Thoracic aorta (tissue), 2 donors: ENCODE data around the gene ARF6. TPM values are rescaled to one million over a fixed set of nuclear protein-coding genes. Genes with fewer than 3 reads are reported as not detected.
A peak's percentile ranks its signal among the peaks of the same experiment; 100 is the strongest.

ENCODE experiments used
- ATAC-seq: fragments of 150-250 bp; one replicate; pipeline ENCODE4 v1.8.0; 2017; ENCODE audit warnings: low read depth; ENCODE audit not compliant: insufficient number of reproducible peaks, low FRiP score
- DNase-seq: peaks from one replicate; pipeline ENCODE4 v3.0.0-alpha.2; 2020; ENCODE audit warnings: low spot score
- H3K27ac ChIP-seq, 2 donors: fragments of 200-600 bp; sonication (generic); 1 replicate in 1 of 2; 2 replicates in 1 of 2; pipeline ENCODE4 v1.5.1; 2016; ENCODE audit warnings: mild to moderate bottlenecking in 2 of 2, moderate library complexity in 2 of 2
- H3K27me3 ChIP-seq: fragments of 200-600 bp; sonication (generic); replicated peaks from 2 replicates; pipeline ENCODE4 v1.6.0; 2016; ENCODE audit warnings: mild to moderate bottlenecking; ENCODE audit not compliant: insufficient read depth
- H3K36me3 ChIP-seq: fragments of 200-600 bp; sonication (generic); one replicate; pipeline ENCODE4 v1.5.1; 2016
- H3K4me1 ChIP-seq, 2 donors: fragments of 200-600 bp; sonication (generic); 1 replicate in 1 of 2; 2 replicates in 1 of 2; pipeline versions ENCODE4 v1.5.1 to v1.6.0; 2016; ENCODE audit warnings: low read depth in 2 of 2, mild to moderate bottlenecking in 1 of 2; ENCODE audit not compliant: control insufficient read depth in 1 of 2
- H3K4me3 ChIP-seq: fragments of 200-600 bp; sonication (generic); 2 replicates; pipeline ENCODE4 v1.5.1; 2016; ENCODE audit warnings: mild to moderate bottlenecking
- H3K9me3 ChIP-seq: fragments of 200-600 bp; sonication (generic); 2 replicates; pipeline ENCODE4 v1.5.1; 2016
- total RNA-seq, 2 donors: library from RNA; depleted of rRNA; stranded (reverse); fragments of >200 nt; gene quantifications; one replicate each; pipeline versions ENCODE4 v1.1.0 to v1.2.3, GENCODE V29; 2016
- TF ChIP-seq, protein P1 (sequence below): fragments of 200-600 bp; sonication (generic); IDR thresholded peaks from one replicate; pipeline ENCODE4 v1.5.1; 2019; ENCODE audit warnings: antibody characterized with exemption

The ARF6 gene
- total RNA-seq, 2 donors from 2014 or later = 33.7 to 67.2 TPM

DNA sequence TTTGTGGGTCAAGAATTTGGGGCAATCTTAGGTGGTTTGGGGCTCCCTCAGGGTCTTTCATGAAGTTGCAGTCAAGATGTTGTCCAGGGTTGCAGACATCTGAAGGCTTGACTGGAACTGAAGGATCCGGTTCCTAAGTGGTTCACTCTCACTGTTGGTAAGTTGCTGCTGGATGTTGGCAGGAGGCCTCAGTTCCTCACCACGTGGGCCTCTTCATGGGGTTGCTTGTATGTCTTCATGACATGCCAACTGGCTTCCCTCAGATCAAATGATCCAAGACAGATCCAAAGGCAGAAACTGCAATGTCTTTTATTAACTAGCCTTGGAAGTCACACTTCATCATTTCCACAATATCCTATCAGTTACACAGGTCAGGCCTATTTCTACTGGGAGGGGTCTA is 49.2 kb downstream of the ARF6 start:
- Histone ChIP-seq H3K27ac (no peak overlapping the region), H3K36me3 (no peaks in the 10 kb centered on the region), H3K27me3 (no peaks in the 10 kb centered on the region), H3K4me1 (peaks cover 14 to 15% of the 10 kb centered on the region in 2 donors), H3K9me3 (no peaks in the 10 kb centered on the region), H3K4me3 (no peak overlapping the region)
- TF ChIP-seq, protein P1, sequence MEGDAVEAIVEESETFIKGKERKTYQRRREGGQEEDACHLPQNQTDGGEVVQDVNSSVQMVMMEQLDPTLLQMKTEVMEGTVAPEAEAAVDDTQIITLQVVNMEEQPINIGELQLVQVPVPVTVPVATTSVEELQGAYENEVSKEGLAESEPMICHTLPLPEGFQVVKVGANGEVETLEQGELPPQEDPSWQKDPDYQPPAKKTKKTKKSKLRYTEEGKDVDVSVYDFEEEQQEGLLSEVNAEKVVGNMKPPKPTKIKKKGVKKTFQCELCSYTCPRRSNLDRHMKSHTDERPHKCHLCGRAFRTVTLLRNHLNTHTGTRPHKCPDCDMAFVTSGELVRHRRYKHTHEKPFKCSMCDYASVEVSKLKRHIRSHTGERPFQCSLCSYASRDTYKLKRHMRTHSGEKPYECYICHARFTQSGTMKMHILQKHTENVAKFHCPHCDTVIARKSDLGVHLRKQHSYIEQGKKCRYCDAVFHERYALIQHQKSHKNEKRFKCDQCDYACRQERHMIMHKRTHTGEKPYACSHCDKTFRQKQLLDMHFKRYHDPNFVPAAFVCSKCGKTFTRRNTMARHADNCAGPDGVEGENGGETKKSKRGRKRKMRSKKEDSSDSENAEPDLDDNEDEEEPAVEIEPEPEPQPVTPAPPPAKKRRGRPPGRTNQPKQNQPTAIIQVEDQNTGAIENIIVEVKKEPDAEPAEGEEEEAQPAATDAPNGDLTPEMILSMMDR = no peak
- no peak for DNase-seq
- ATAC-seq = no peak

- H3K4me1 ChIP-seq = peaks cover 15 to 19% of the 10 kb centered on the region in 2 donors
- TF ChIP-seq, protein P1 = no peak
- ATAC-seq = no peak
Observed at GRCh38 chr14:49944501-49944900, 51.6 kb downstream of the ARF6 start.

DNA sequence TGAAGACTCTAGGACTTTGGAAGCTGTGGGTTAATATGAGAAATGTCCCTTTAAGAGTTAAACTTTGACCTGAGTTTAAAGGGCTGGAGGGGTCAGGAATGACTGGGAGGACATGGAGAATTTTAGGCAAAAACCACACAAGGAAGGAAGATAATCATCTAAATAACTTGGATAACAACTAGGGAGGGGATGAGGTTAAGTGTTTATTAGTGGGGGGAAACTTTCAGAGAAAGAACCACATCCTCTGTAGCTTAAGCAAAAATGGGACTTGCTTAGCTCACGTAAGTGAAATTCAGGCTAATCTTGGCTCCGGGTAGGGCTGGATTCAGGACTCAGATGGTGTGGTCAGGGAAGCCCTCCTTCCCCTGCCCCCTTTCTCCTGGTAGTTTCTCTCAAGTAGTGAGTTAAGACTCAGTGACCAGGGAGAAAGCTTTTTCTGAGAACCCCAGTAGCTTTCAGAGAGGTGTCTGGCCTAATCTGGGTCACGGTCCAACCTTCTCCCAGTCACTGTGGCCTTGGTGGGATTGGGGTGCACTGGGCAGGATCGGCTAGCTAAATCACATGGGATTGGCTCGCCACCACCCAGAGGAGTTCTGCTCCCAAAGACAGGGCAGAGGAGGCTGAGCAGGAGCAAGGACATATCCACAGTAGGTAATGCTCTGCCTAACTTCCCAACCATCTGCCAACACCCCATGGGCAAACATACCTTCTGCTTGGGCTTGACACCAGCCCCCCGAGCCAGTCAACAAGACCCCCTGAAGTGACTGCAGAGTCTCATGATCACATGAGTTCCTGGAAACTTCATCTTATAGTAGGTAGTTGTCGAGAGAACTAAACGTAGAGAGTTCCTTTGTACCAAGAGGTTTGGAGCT is 52.8 kb downstream of the ARF6 start:
- no peaks in the 10 kb centered on the region for H3K27me3 ChIP-seq
- H3K36me3 ChIP-seq = no peaks in the 10 kb centered on the region
- no peak overlapping the region for H3K4me3 ChIP-seq
- TF ChIP-seq, protein P1 = no peak
- no peaks in the 10 kb centered on the region for H3K9me3 ChIP-seq
- ATAC-seq (no peak), DNase-seq (no peak)
- peak overlapping the region in 1 of 2 donors; percentile 35 for H3K27ac ChIP-seq
- H3K4me1 ChIP-seq = peaks cover 15 to 19% of the 10 kb centered on the region in 2 donors

More at GRCh38 chr14:49944501-49944900, 51.6 kb downstream of the ARF6 start:
- H3K36me3 ChIP-seq = no peaks in the 10 kb centered on the region
- DNase-seq = no peak
- no peaks in the 10 kb centered on the region for H3K9me3 ChIP-seq
- no peaks in the 10 kb centered on the region for H3K27me3 ChIP-seq
- H3K27ac ChIP-seq = no peak overlapping the region
- H3K4me3 ChIP-seq = no peak overlapping the region

Other genes with a start within 250 kb of the ARF6 start
- 1 to 10 TPM in 1 of 2 donors, under 1 TPM in 1; 0.27 to 9.1 TPM for gene POLE2, start 204.9 kb upstream of the ARF6 start, total RNA-seq
- 10 to 100 TPM; 10.8 to 11.4 TPM for gene KLHDC1, start 200.0 kb upstream of the ARF6 start, total RNA-seq
- gene KLHDC2, start 124.9 kb upstream of the ARF6 start, total RNA-seq = 10 to 100 TPM; 48.4 to 53.9 TPM
- 100 to 1,000 TPM in 1 of 2 donors, 10 to 100 TPM in 1; 49.5 to 126 TPM for gene NEMF, start 40.3 kb upstream of the ARF6 start, total RNA-seq
- 10 to 100 TPM in 1 of 2 donors, 1 to 10 TPM in 1; 8.1 to 12.2 TPM for gene VCPKMT, start 223.5 kb downstream of the ARF6 start, total RNA-seq